Measurements from ENCODE around the gene CCNY. TPM values are rescaled to one million over a fixed set of nuclear protein-coding genes. Genes with fewer than 3 reads are reported as not detected.
"Not testable (repeated sequence)": the region's sequence is repeated elsewhere in the genome, so short reads cannot be mapped to it uniquely, and the experiment has no call there.

Gene CCNY
- total RNA-seq, 6 experiments from 2014 or later: 22.4 to 49.2 (median 41.4) TPM

GRCh38 chr10:35352097-35352496, 15.8 kb downstream of the CCNY start:
- WGBS (ENCODE audit: insufficient coverage, low coverage, low lambda C conversion rate, missing lambda C conversion rate): 81% methylated on average over 2 of the region's 2 CpGs
- intact Hi-C loops (cut with DNase I): no loop called here
- H3K9me3 ChIP-seq: no peaks in the 10 kb centered on the region
- H3K4me3 ChIP-seq: no peak overlapping the region
- ATAC-seq: no peak
- H3K27ac ChIP-seq: peak overlapping the region in 2 of 3 donors; percentile 27 to 56
- no peaks in the 10 kb centered on the region for H3K36me3 ChIP-seq
- DNase-seq: no peak
- H3K27me3 ChIP-seq: no peaks in the 10 kb centered on the region
- TF ChIP-seq POLR2A (IDR thresholded peaks at IDR 0.05): no peak
- no peak for TF ChIP-seq CTCF (IDR thresholded peaks at IDR 0.05)
- H3K4me1 ChIP-seq: peaks cover 0 to 64% (median 18%) of the 10 kb centered on the region in 4 donors

GRCh38 chr10:35352512-35352911, 16.2 kb downstream of the CCNY start:
- WGBS (ENCODE audit: insufficient coverage, low coverage, low lambda C conversion rate, missing lambda C conversion rate): 22% methylated on average over 7 of the region's 7 CpGs
- no peak overlapping the region for H3K4me3 ChIP-seq
- peak; percentile 75 to 90 (median 80) for ATAC-seq
- peak overlapping the region in 2 of 3 donors; percentile 51 to 56 for H3K27ac ChIP-seq
- TF ChIP-seq POLR2A (IDR thresholded peaks at IDR 0.05) (peak; percentile 26), CTCF (IDR thresholded peaks at IDR 0.05) (no peak)
- H3K4me1 ChIP-seq: peaks cover 0 to 60% (median 16%) of the 10 kb centered on the region in 4 donors
- H3K9me3 ChIP-seq: no peaks in the 10 kb centered on the region
- H3K36me3 ChIP-seq: no peaks in the 10 kb centered on the region
- intact Hi-C loops (cut with DNase I): no loop called here
- H3K27me3 ChIP-seq: no peaks in the 10 kb centered on the region
- DNase-seq: no peak

GRCh38 chr10:35353395-35353794, 17.1 kb downstream of the CCNY start:
- WGBS (ENCODE audit: insufficient coverage, low coverage, low lambda C conversion rate, missing lambda C conversion rate): 80% methylated on average over 1 of the region's 2 CpGs
- H3K27me3 ChIP-seq: no peaks in the 10 kb centered on the region
- intact Hi-C loops (cut with DNase I): no loop called here
- DNase-seq (no peak), ATAC-seq (no peak)
- no peak overlapping the region for H3K4me3 ChIP-seq
- no peak for TF ChIP-seq CTCF (IDR thresholded peaks at IDR 0.05)
- TF ChIP-seq POLR2A (IDR thresholded peaks at IDR 0.05): no peak
- H3K27ac ChIP-seq: no peak overlapping the region
- peaks cover 0 to 51% (median 12%) of the 10 kb centered on the region in 4 donors for H3K4me1 ChIP-seq
- no peaks in the 10 kb centered on the region for H3K36me3 ChIP-seq
- no peaks in the 10 kb centered on the region for H3K9me3 ChIP-seq

- no CpG with 5 or more reads among the region's 1 CpG for WGBS (ENCODE audit: insufficient coverage, low coverage, low lambda C conversion rate, missing lambda C conversion rate)
- no peak for ATAC-seq
Observed at GRCh38 chr10:35353805-35354204, 17.5 kb downstream of the CCNY start.

GRCh38 chr10:35354257-35354656, 17.9 kb downstream of the CCNY start:
- peaks cover 0 to 42% (median 8%) of the 10 kb centered on the region in 4 donors for H3K4me1 ChIP-seq
- H3K27ac ChIP-seq; intact Hi-C loops (cut with DNase I): not testable (repeated sequence)

More at GRCh38 chr10:35353805-35354204, 17.5 kb downstream of the CCNY start:
- no peak overlapping the region for H3K27ac ChIP-seq
- no peak for DNase-seq
- H3K36me3 ChIP-seq: no peaks in the 10 kb centered on the region
- H3K4me1 ChIP-seq: peaks cover 0 to 47% (median 10%) of the 10 kb centered on the region in 4 donors
- no peaks in the 10 kb centered on the region for H3K27me3 ChIP-seq
- H3K4me3 ChIP-seq: no peak overlapping the region
- TF ChIP-seq CTCF (IDR thresholded peaks at IDR 0.05): no peak
- TF ChIP-seq POLR2A (IDR thresholded peaks at IDR 0.05): no peak
- intact Hi-C loops (cut with DNase I): no loop called here
- no peaks in the 10 kb centered on the region for H3K9me3 ChIP-seq

More at GRCh38 chr10:35354257-35354656, 17.9 kb downstream of the CCNY start:
- not testable (repeated sequence) for H3K4me3 ChIP-seq, H3K9me3 ChIP-seq, H3K27me3 ChIP-seq, ATAC-seq, H3K36me3 ChIP-seq
- WGBS (ENCODE audit: insufficient coverage, low coverage, low lambda C conversion rate, missing lambda C conversion rate): 56% methylated on average over 7 of the region's 9 CpGs
- DNase-seq: peak in 1 of 3 donors; percentile 40
